NT2/D1 (cell line): ENCODE data around the gene HIGD1C.
"Not testable (repeated sequence)": the region's sequence is repeated elsewhere in the genome, so short reads cannot be mapped to it uniquely, and the experiment has no call there.

Experiments
- SUZ12 ChIP-seq: IDR thresholded peaks from 2 replicates; pipeline ENCODE4 v1.6.1; 2011; ENCODE audit not compliant: insufficient read length, insufficient read depth; ENCODE audit errors: extremely low read depth
- YY1 ChIP-seq: IDR thresholded peaks from 2 replicates; pipeline ENCODE4 v1.6.1; 2011; ENCODE audit not compliant: insufficient read length, insufficient read depth
- ZNF274 ChIP-seq: IDR thresholded peaks from 2 replicates; pipeline ENCODE4 v1.6.1; 2011; ENCODE audit warnings: mild to moderate bottlenecking, low read depth, low read length

- not testable (repeated sequence) for TF ChIP-seq YY1, SUZ12, ZNF274
Measured at GRCh38 chr12:50908479-50908878, 43.9 kb upstream of the HIGD1C start.
